ENCODE results near the gene NPPC.
"Not testable (repeated sequence)": the region's sequence is repeated elsewhere in the genome, so short reads cannot be mapped to it uniquely, and the experiment has no call there.

- not testable (repeated sequence) for TF ChIP-seq CTCF (conservative IDR thresholded peaks at IDR 0.05); ZFX (IDR thresholded peaks at IDR 0.05)
These were observed 20.9 kb upstream of the NPPC start for GRCh38 chr2:231947112-231947511.

Measured in C4-2B (cell line).